Measurements from ENCODE around the gene OAF. TPM values are rescaled to one million over a fixed set of nuclear protein-coding genes. Genes with fewer than 3 reads are reported as not detected.
"Not testable (repeated sequence)": the region's sequence is repeated elsewhere in the genome, so short reads cannot be mapped to it uniquely, and the experiment has no call there.

Gene OAF
- total and polyA plus RNA-seq, 2 experiments from 2014 or later = 1.1 to 3.0 TPM

DNA sequence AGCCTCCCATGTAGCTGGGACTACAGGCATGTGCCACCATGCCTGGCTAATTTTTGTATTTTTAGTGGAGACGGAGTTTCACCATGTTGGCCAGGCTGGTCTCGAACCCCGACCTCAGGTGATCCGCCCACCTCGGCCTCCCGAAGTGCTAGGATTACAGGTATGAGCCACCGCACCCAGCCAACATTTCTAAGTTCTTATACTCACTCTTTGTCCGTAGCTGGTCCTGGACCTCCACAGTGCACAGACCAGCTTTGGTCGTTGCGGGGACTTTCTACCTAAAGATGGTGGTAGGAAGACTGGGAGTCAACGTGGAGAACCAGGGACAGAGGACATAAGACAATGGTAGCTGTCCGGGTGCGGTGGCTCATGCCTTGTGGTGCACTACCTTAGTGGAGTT, 42.5 kb downstream of the OAF start:
- H3K4me3 Mint-ChIP-seq = not testable (repeated sequence)

DNA sequence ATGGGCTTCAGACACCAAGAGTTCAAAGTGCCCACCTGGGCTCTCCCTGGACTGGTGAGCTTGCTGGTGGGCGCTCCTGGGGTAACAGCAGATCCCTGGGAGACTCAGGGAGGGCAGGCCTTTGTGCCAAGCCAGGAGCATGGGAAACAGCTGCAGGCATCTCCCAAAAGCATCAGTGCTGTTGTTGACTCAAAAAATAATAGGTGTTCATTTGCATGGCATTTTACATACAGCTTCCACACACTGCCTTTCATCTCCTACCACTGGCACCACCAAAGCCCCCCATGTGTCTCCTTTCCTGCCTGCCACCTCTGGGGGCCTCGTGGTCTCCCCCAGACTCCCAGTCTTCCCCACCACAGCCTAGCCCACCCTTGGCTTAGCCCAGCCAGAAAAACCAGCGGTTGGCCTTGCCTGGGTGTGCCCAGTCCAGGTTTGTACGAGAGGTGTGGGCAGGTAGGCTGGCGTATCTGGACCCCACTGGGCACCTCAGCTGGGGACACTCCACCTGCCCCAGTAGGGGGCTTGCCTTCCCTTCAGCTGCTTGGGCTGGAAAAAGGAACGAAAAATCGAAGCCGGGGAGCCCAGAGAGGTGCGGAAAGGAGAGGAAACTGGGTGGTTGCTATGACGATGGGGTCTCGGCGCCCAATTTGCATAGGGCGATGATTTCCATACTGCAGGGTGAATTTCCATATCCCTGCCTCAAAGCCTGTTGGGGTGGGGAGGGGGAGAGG, 44.1 kb downstream of the OAF start:
- no peak for TF ChIP-seq POLR2AphosphoS5 (IDR thresholded peaks at IDR 0.05; ENCODE audit: low read depth)
- Histone ChIP-seq H3K36me3 (ENCODE audit: insufficient read depth) (no peaks in the 10 kb centered on the region), H3K79me2 (replicated peaks; ENCODE audit: insufficient read depth) (no peaks in the 10 kb centered on the region), H3K4me1 (ENCODE audit: insufficient read depth) (peaks cover 24% of the 10 kb centered on the region), H3K4me2 (peak overlapping the region; percentile 78), H3K4me3 (peak overlapping the region; percentile 49), H3F3A (replicated peaks; ENCODE audit: low read depth) (no peaks in the 10 kb centered on the region), H3K27ac (ENCODE audit: low read depth) (no peak overlapping the region), H4K20me1 (replicated peaks; ENCODE audit: insufficient read depth) (no peaks in the 10 kb centered on the region), H2AFZ (no peak overlapping the region; the same call in 1 of the 2 replicates), H3K9me2 (ENCODE audit: insufficient read depth) (no peaks in the 10 kb centered on the region; the same call in 1 of the 2 replicates), H3K27me3 (ENCODE audit: insufficient read depth) (peaks cover 29% of the 10 kb centered on the region)
- Mint-ChIP-seq H3K27me3 (ENCODE audit: insufficient read depth, low read depth, poor library complexity) (peaks cover 31% of the 10 kb centered on the region), H3K4me3 (peak overlapping the region; percentile 66), H3K4me1 (peaks cover 37% of the 10 kb centered on the region), H3K27ac (peak overlapping the region; percentile 90), H3K36me3 (ENCODE audit: low read depth) (no peaks in the 10 kb centered on the region; the same call in 2 of the 3 replicates), H3K9me3 (no peaks in the 10 kb centered on the region)
- DNase-seq (ENCODE audit: low spot score) (peak; percentile 91), ATAC-seq (peak; percentile 80)

More for the DNA sequence above, 42.5 kb downstream of the OAF start:
- not testable (repeated sequence) for H3K79me2 ChIP-seq (replicated peaks; ENCODE audit: insufficient read depth); H3K36me3 ChIP-seq (ENCODE audit: insufficient read depth); DNase-seq (ENCODE audit: low spot score); H3K4me2 ChIP-seq; H3K9me3 Mint-ChIP-seq; H3K9me2 ChIP-seq (ENCODE audit: insufficient read depth); H3K27ac ChIP-seq (ENCODE audit: low read depth); ATAC-seq; H3F3A ChIP-seq (replicated peaks; ENCODE audit: low read depth); H3K4me3 ChIP-seq; H3K36me3 Mint-ChIP-seq (ENCODE audit: low read depth); H2AFZ ChIP-seq; H3K27ac Mint-ChIP-seq; H4K20me1 ChIP-seq (replicated peaks; ENCODE audit: insufficient read depth)
- Mint-ChIP-seq H3K27me3 (ENCODE audit: insufficient read depth, low read depth, poor library complexity) (peaks cover 36% of the 10 kb centered on the region), H3K4me1 (peaks cover 47% of the 10 kb centered on the region)
- H3K27me3 ChIP-seq (ENCODE audit: insufficient read depth) = peaks cover 26% of the 10 kb centered on the region
- H3K4me1 ChIP-seq (ENCODE audit: insufficient read depth) = peaks cover 34% of the 10 kb centered on the region

DNA sequence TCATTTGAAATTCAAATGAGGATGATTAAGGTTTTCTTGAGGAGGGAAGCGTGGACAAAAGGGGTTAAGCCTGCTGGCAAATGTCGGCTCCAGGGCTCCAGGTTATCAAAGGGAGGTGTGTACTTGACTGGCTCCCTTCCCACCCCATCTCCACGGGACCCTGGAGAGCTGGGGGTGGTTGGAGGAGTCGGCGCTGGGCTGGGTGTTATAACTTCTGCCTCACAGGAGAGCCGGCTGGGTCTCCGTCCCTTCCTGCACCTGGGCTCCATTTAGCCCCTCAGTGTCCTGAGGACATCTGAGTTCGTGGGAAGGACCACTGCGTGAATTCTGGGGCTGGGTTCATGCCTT, 44.7 kb downstream of the OAF start:
- Mint-ChIP-seq H3K4me3 (peak overlapping the region; percentile 66), H3K9me3 (no peaks in the 10 kb centered on the region), H3K36me3 (ENCODE audit: low read depth) (no peaks in the 10 kb centered on the region), H3K27ac (peak overlapping the region; percentile 90), H3K27me3 (ENCODE audit: insufficient read depth, low read depth, poor library complexity) (peaks cover 31% of the 10 kb centered on the region), H3K4me1 (peaks cover 34% of the 10 kb centered on the region)
- no peaks in the 10 kb centered on the region for H3F3A ChIP-seq (replicated peaks; ENCODE audit: low read depth)
- H3K4me2 ChIP-seq = peak overlapping the region; percentile 78
- ATAC-seq (peak; percentile 73; the same call in 2 of the 3 replicates), DNase-seq (ENCODE audit: low spot score) (no peak)
- no peaks in the 10 kb centered on the region for H3K79me2 ChIP-seq (replicated peaks; ENCODE audit: insufficient read depth)
- H3K27ac ChIP-seq (ENCODE audit: low read depth) = no peak overlapping the region
- no peaks in the 10 kb centered on the region for H4K20me1 ChIP-seq (replicated peaks; ENCODE audit: insufficient read depth)
- H3K4me3 ChIP-seq = peak overlapping the region; percentile 49
- H3K36me3 ChIP-seq (ENCODE audit: insufficient read depth) = no peaks in the 10 kb centered on the region
- peak overlapping the region; percentile 28; the same call in 1 of the 2 replicates for H2AFZ ChIP-seq
- H3K4me1 ChIP-seq (ENCODE audit: insufficient read depth) = peaks cover 24% of the 10 kb centered on the region
- H3K27me3 ChIP-seq (ENCODE audit: insufficient read depth) = peaks cover 29% of the 10 kb centered on the region
- no peaks in the 10 kb centered on the region; the same call in 1 of the 2 replicates for H3K9me2 ChIP-seq (ENCODE audit: insufficient read depth)
- TF ChIP-seq STAT1 (IDR thresholded peaks at IDR 0.05; ENCODE audit: unreplicated experiment) (no peak), JUNB (IDR thresholded peaks at IDR 0.05; ENCODE audit: unreplicated experiment) (no peak), CREB1 (CRISPR knock-in tag; IDR thresholded peaks at IDR 0.05; ENCODE audit: low read depth) (no peak), POLR2AphosphoS5 (IDR thresholded peaks at IDR 0.05; ENCODE audit: low read depth) (no peak; the same call in 1 of the 2 replicates), EZH2phosphoT487 (IDR thresholded peaks at IDR 0.05; ENCODE audit: unreplicated experiment) (no peak), EZH2 (IDR thresholded peaks at IDR 0.05; ENCODE audit: low read depth, unreplicated experiment) (no peak)
- TF ChIP-seq, protein P1, sequence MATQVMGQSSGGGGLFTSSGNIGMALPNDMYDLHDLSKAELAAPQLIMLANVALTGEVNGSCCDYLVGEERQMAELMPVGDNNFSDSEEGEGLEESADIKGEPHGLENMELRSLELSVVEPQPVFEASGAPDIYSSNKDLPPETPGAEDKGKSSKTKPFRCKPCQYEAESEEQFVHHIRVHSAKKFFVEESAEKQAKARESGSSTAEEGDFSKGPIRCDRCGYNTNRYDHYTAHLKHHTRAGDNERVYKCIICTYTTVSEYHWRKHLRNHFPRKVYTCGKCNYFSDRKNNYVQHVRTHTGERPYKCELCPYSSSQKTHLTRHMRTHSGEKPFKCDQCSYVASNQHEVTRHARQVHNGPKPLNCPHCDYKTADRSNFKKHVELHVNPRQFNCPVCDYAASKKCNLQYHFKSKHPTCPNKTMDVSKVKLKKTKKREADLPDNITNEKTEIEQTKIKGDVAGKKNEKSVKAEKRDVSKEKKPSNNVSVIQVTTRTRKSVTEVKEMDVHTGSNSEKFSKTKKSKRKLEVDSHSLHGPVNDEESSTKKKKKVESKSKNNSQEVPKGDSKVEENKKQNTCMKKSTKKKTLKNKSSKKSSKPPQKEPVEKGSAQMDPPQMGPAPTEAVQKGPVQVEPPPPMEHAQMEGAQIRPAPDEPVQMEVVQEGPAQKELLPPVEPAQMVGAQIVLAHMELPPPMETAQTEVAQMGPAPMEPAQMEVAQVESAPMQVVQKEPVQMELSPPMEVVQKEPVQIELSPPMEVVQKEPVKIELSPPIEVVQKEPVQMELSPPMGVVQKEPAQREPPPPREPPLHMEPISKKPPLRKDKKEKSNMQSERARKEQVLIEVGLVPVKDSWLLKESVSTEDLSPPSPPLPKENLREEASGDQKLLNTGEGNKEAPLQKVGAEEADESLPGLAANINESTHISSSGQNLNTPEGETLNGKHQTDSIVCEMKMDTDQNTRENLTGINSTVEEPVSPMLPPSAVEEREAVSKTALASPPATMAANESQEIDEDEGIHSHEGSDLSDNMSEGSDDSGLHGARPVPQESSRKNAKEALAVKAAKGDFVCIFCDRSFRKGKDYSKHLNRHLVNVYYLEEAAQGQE (IDR thresholded peaks at IDR 0.05; ENCODE audit: unreplicated experiment) = no peak
- TF ChIP-seq, protein P2, sequence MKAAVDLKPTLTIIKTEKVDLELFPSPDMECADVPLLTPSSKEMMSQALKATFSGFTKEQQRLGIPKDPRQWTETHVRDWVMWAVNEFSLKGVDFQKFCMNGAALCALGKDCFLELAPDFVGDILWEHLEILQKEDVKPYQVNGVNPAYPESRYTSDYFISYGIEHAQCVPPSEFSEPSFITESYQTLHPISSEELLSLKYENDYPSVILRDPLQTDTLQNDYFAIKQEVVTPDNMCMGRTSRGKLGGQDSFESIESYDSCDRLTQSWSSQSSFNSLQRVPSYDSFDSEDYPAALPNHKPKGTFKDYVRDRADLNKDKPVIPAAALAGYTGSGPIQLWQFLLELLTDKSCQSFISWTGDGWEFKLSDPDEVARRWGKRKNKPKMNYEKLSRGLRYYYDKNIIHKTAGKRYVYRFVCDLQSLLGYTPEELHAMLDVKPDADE (IDR thresholded peaks at IDR 0.05) = no peak

Data from GM23338 (cell line).